ENCODE results near the gene PRDM16.

The PRDM16 gene

DNA sequence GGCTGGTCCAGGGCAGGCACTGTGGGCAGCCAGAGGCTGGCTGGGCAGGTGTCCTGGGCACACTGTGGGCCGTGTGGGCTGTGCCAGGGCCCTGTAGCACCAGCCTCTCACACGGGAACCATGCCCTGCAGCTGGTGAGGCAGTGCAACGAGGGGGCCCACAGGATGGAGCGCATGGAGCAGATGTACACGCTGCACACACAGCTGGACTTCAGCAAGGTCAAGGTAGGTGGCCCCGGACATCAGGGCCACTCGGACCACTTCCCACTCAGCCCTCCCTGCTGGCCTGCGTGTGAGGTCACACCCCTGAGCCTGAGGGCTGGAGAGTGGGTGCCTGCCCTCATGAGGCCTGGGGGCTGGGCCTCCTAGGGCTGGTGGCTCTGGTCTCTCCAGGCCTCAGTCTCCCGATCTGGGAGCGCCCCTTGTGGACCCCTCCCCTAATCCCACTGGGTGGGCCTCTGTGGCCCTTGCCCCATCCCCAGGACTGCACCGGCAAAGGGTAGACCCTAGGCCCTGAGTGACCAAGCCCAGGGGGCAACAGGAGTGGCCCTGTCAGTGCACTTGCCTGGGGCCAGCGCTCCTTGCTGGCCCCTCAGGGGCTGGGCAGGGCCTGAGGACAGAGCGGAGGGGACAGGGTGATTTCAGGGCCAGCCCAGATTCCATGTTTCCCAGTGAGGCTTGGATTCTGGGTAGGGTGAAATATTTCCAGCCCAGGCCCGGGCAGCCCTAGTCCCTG, 407.0 kb downstream of the PRDM16 start:
- no peak for DNase-seq (ENCODE audit: low spot score)

DNA sequence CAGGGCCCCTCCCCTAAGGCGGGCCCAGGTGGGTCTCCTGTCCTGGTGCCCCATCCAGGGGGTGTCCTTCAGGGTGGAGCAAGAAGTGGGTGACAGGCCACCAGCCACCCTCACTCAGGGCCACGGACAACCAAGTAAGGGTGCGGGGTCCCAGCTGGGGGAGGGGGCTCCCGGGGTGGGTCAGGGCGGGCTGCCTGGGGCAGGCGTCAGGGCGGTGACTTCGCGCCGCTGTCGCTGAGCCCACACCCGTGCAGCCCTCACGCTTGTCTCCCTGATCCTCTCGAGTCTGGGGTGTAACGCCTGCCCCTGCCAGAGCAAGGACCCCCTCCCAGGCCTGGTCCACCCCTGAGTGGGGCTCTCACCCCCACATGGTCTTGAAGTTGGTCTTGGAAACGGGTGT, 407.7 kb downstream of the PRDM16 start:
- DNase-seq (ENCODE audit: low spot score) = no peak

GRCh38 chr1:3477241-3477995, 408.4 kb downstream of the PRDM16 start:
- DNase-seq (ENCODE audit: low spot score) = no peak

DNA sequence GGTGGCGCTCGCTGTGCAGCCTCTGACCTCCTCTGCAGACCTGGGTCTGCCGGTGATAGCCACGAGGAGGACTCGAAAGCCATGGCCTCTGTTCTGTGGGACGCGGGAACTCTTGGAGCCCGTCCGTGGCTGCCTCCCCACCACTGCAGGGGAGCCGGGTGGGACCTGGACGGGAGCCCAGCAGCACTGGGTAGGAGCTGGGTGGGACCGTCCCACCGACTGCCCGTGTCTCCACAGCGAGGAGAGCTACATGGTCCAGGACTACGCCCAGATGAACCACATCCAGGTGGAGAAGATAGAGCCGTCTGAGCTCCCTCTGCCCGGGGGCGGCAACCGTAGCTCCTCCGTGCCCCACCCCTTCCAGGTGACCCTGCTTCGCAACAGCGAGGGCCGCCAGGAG, 409.2 kb downstream of the PRDM16 start:
- no peak for DNase-seq (ENCODE audit: low spot score)

DNA sequence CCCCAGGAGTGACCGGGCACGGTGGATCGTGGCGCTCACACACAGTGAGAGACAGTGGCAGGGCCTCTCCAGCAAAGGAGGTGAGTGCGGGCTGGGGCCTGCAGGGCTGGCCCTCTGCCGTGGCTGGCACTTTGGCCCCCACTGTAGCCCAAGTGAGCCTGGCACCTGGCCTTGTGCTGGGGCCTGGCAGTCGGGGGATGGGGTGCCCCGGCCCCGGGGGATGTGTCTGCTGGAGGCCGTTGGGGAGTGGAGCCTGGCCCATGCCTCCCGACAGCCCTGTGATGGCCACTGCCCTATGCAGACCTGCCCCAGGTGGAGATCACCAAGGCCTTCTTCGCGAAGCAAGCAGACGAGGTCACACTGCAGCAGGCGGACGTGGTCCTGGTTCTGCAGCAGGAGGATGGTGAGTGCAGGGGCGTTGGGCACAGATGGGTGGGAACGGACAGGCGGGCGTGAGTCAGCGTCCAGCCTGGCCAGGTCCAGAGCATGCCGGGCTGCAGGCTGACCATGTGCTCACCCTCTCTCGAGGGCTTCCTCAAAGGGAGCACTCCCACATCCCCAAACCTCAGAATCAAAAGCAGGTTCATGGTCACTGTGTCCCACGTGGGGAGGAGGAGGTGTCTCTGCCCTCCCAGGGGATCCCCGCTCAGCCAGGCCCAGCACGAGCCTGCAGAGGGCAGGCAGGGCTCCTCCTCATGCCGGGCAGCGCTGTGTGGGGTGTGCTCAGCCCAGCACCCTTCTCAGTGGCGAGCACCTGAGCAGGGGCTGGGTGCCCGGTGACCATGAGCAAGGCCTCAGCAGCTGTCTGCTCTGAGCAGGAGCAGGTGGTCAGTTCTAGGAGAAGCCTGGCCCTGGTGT, 410.7 kb downstream of the PRDM16 start:
- DNase-seq (ENCODE audit: low spot score) = no peak

DNA sequence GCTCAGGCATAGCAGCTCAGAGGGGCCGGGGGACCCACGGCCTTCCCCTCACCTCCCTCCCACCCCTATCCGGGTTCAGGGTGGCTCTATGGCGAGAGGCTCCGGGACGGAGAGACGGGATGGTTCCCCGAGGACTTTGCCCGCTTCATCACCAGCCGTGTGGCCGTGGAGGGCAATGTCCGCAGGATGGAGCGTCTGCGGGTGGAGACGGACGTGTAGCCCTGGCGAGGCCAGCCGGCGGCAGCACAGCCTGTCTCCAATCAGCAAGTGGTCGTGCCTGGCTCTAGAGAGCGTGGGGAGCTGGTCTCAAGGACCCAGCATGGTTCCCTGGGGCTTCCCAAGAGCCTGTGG, 411.3 kb downstream of the PRDM16 start:
- no peak for DNase-seq (ENCODE audit: low spot score)

DNA sequence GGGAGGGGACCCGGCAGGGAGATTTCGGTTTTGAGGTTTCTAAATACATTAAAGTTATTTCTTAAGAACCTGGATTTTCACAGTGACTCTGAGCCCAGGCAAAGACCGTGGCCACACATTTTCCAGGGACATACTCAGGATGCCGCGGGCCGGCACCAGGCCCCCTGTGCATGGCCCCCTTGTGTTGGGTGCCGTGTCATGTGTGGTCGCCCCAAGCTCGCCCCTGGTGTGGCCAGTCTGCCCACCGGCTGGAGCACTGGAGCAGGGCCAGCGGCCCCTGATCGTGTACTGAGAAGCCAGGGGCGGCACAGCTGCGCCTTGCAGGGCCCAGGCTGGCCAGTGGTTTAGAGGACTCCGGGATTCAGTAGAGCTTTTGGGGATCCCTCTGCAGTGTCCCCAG, 412.0 kb downstream of the PRDM16 start:
- DNase-seq (ENCODE audit: low spot score) = no peak

- DNase-seq (ENCODE audit: low spot score) = no peak
These were observed 412.9 kb downstream of the PRDM16 start for GRCh38 chr1:3481836-3482375.

DNA sequence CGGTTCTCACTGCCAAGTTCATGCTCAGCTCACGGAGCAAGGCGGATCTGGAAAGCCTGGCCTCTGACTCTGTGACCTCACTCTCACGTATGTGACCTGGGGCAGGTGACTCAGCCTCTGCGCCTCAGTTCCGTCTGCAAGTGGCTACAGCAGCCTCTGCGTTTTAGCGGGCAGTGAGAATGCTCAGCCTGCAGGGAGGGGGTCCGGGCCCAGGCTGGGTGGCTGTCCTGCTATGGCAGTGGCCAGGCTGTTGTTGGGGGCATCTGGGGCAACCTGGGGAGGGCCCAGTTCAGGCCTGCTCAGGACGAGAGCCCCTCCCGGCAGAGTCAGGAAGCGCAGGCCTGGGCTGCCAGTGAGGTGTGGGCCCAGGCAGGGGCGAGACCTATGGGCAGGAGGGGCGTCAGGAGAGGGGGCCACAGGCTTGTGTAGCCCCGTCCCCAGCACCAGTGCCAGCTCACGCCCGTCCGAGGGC, 413.4 kb downstream of the PRDM16 start:
- peak; percentile 59 for DNase-seq (ENCODE audit: low spot score)

DNA sequence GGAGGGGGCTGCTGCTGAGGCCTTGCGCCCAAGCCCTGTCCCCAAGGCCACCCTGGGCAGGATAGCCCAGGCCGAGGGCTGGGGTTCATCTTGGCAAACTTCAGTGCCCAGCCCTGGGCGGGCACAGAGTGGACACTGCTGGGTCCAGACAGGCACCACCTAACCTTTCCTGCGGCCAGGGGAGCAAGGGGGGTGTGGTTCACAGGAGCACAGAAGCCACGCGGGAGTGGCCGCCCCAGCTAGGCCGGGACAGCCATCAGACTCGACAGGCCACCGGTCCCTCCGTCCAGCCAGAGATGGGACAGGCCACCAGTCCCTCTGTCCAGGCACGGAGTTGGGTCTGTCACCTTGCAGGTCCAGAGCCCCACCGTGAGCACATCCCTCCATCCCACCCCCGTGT, 414.4 kb downstream of the PRDM16 start:
- no peak for DNase-seq (ENCODE audit: low spot score)

GRCh38 chr1:3483801-3484444, 414.9 kb downstream of the PRDM16 start:
- DNase-seq (ENCODE audit: low spot score) = peak; percentile 21

GRCh38 chr1:3485016-3485415, 416.0 kb downstream of the PRDM16 start:
- no peak for DNase-seq (ENCODE audit: low spot score)

Data from RKO (cell line).